ENCODE data around the gene SLC4A11.

GRCh38 chr20:3177746-3178485 lies 61.1 kb downstream of the SLC4A11 start:
- TF ChIP-seq POLR2A (IDR thresholded peaks at IDR 0.05; ENCODE audit: low read depth, low read length) = no peak
- no peak for TF ChIP-seq TAF1 (IDR thresholded peaks at IDR 0.05; ENCODE audit: low read depth, low read length)
